ENCODE measurements around the gene COL4A2.

- TF ChIP-seq CTCF (optimal IDR thresholded peaks at IDR 0.05 in 1 of 3, IDR thresholded peaks at IDR 0.05 in 1 of 3, conservative IDR thresholded peaks at IDR 0.05 in 1 of 3; ENCODE audit: extremely low read depth in 1 of 3, insufficient read depth in 2 of 3, low read length in 3 of 3) (no peak), EZH2 (IDR thresholded peaks at IDR 0.05; ENCODE audit: low read length) (no peak)
Measured at GRCh38 chr13:110353339-110353977, 46.4 kb downstream of the COL4A2 start.

Data from keratinocyte (primary cell).